Keratinocyte (primary cell): Measurements from ENCODE around the gene GAP43.

Experiments used
- CTCF ChIP-seq, 3 experiments: IDR thresholded peaks in 1 of 3; conservative IDR thresholded peaks in 1 of 3; optimal IDR thresholded peaks in 1 of 3; 2 replicates in 2 of 3; 3 replicates in 1 of 3; pipeline versions ENCODE3 to v1.5.1; 2011; ENCODE audit warnings: low read length in 3 of 3, mild to moderate bottlenecking in 3 of 3, moderate library complexity in 2 of 3, control low read depth in 1 of 3, inconsistent platforms in 1 of 3; ENCODE audit not compliant: insufficient read depth in 2 of 3; ENCODE audit errors: extremely low read depth in 1 of 3
- EZH2 ChIP-seq: IDR thresholded peaks from one replicate; pipeline ENCODE4 v1.6.1; 2012; ENCODE audit warnings: inconsistent platforms, mild to moderate bottlenecking, low read length, moderate library complexity

- TF ChIP-seq CTCF (optimal IDR thresholded peaks at IDR 0.05 in 1 of 3, IDR thresholded peaks at IDR 0.05 in 1 of 3, conservative IDR thresholded peaks at IDR 0.05 in 1 of 3; ENCODE audit: extremely low read depth in 1 of 3, insufficient read depth in 2 of 3, low read length in 3 of 3) (no peak), EZH2 (no peak)
Measured at GRCh38 chr3:115758076-115758763, 134.9 kb downstream of the GAP43 start.
